Esophagus muscularis mucosa (tissue), 4 donors: Measurements from ENCODE around the gene GPC5. TPM values are rescaled to one million over a fixed set of nuclear protein-coding genes. Genes with fewer than 3 reads are reported as not detected.

Experiments
- DNase-seq: peaks from one replicate; pipeline ENCODE4 v3.0.0-alpha.2; 2017; ENCODE audit errors: extremely low spot score
- H3K27ac ChIP-seq, 4 donors: fragments of 200-600 bp; sonication (generic); replicated peaks in 1 of 4; 1 replicate in 3 of 4; 2 replicates in 1 of 4; pipeline ENCODE4 v1.5.1; 2016 to 2019; ENCODE audit warnings: mild to moderate bottlenecking in 1 of 4
- H3K27me3 ChIP-seq, 4 donors: fragments of 200-600 bp; sonication (generic); one replicate each; pipeline versions ENCODE4 v1.5.1 to v1.6.0; 2016 to 2019
- H3K36me3 ChIP-seq, 4 donors: fragments of 200-600 bp; sonication (generic); one replicate each; pipeline ENCODE4 v1.5.1; 2016 to 2019
- H3K4me1 ChIP-seq, 4 donors: fragments of 200-600 bp; sonication (generic); one replicate each; pipeline ENCODE4 v1.5.1; 2016 to 2019
- H3K4me3 ChIP-seq, 4 donors: fragments of 200-600 bp; sonication (generic); 1 replicate in 2 of 4; 2 replicates in 2 of 4; pipeline ENCODE4 v1.5.1; 2016 to 2019; ENCODE audit warnings: mild to moderate bottlenecking in 4 of 4, moderate library complexity in 1 of 4
- H3K9me3 ChIP-seq, 4 donors: fragments of 200-600 bp; sonication (generic); 1 replicate in 3 of 4; 2 replicates in 1 of 4; pipeline ENCODE4 v1.5.1; 2016 to 2019
- CTCF ChIP-seq, 3 experiments: fragments of 200-600 bp in 2 of 3; fragments of 450-650 bp in 1 of 3; sonication (generic) in 2 of 3; IDR thresholded peaks; one replicate each; pipeline ENCODE4 v1.5.1; 2017 to 2019; ENCODE audit warnings: antibody characterized with exemption in 3 of 3, mild to moderate bottlenecking in 2 of 3, moderate library complexity in 1 of 3
- EP300 ChIP-seq: sonication (generic); formaldehyde crosslinking; IDR thresholded peaks from one replicate; pipeline ENCODE4 v1.6.1; 2017; ENCODE audit warnings: antibody characterized with exemption
- POLR2A ChIP-seq: fragments of 450-650 bp; IDR thresholded peaks from one replicate; pipeline ENCODE4 v1.6.1; 2017; ENCODE audit warnings: antibody characterized with exemption, moderate library complexity, mild to moderate bottlenecking, low read depth
- POLR2AphosphoS5 ChIP-seq, 2 donors: sonication (generic); formaldehyde crosslinking; IDR thresholded peaks; one replicate each; pipeline ENCODE4 v1.6.1; 2017; ENCODE audit warnings: antibody characterized with exemption in 2 of 2
- WGBS: methylation state at CpG from one replicate; pipeline ENCODE4 v1.1.5; 2018; 5-methylcytosine and 5-hydroxymethylcytosine counted together
- intact Hi-C: fragments of 100-400 bp; cut with DNase I; formaldehyde crosslinking; loops from one replicate; pipeline ENCODE4 v1.15.1; 2023
- total RNA-seq, 4 donors: library from RNA; depleted of rRNA; stranded (reverse); fragments of >200 nt; gene quantifications; one replicate each; pipeline versions ENCODE4 v1.1.0 to v1.2.1, GENCODE V29; 2016

GPC5 gene
- total RNA-seq, 4 donors from 2014 or later, result 0.13 to 0.42 (median 0.33) TPM; not detected in 1

GRCh38 chr13:92017737-92018136 is 619.3 kb downstream of the GPC5 start:
- no peak overlapping the region for H3K27ac ChIP-seq
- no peak for DNase-seq
- TF ChIP-seq POLR2A, result no peak
- no peak for TF ChIP-seq POLR2AphosphoS5 (IDR thresholded peaks at IDR 0.05)
- TF ChIP-seq EP300, result no peak
- no peak for TF ChIP-seq CTCF (IDR thresholded peaks at IDR 0.05)
- H3K27me3 ChIP-seq, result no peaks in the 10 kb centered on the region
- no peaks in the 10 kb centered on the region for H3K36me3 ChIP-seq
- peaks cover 0 to 4% (median 0%) of the 10 kb centered on the region in 4 donors for H3K9me3 ChIP-seq
- whole genome bisulfite sequencing, result 91% methylated on average over 13 of the region's 13 CpGs
- no peaks in the 10 kb centered on the region for H3K4me1 ChIP-seq
- no peak overlapping the region for H3K4me3 ChIP-seq
- intact Hi-C loops, result no loop called here

GRCh38 chr13:92028695-92029094 is 630.3 kb downstream of the GPC5 start:
- TF ChIP-seq EP300, result no peak
- TF ChIP-seq POLR2AphosphoS5 (IDR thresholded peaks at IDR 0.05), result no peak
- TF ChIP-seq POLR2A, result no peak
- no peak for TF ChIP-seq CTCF (IDR thresholded peaks at IDR 0.05)
- Histone ChIP-seq H3K4me1 (no peaks in the 10 kb centered on the region), H3K36me3 (no peaks in the 10 kb centered on the region), H3K9me3 (no peaks in the 10 kb centered on the region), H3K27me3 (no peaks in the 10 kb centered on the region), H3K4me3 (no peak overlapping the region), H3K27ac (no peak overlapping the region)
- no peak for DNase-seq
- intact Hi-C loops, result no loop called here

GRCh38 chr13:92029641-92030040 is 631.2 kb downstream of the GPC5 start:
- WGBS, result 87% methylated on average over 4 of the region's 4 CpGs
- H3K9me3 ChIP-seq, result no peaks in the 10 kb centered on the region
- no peak overlapping the region for H3K4me3 ChIP-seq
- no peak for DNase-seq
- intact Hi-C loops, result no loop called here
- no peaks in the 10 kb centered on the region for H3K4me1 ChIP-seq
- H3K27ac ChIP-seq, result no peak overlapping the region
- no peaks in the 10 kb centered on the region for H3K27me3 ChIP-seq
- no peak for TF ChIP-seq POLR2A
- TF ChIP-seq CTCF (IDR thresholded peaks at IDR 0.05), result no peak
- TF ChIP-seq POLR2AphosphoS5 (IDR thresholded peaks at IDR 0.05), result no peak
- TF ChIP-seq EP300, result no peak
- H3K36me3 ChIP-seq, result no peaks in the 10 kb centered on the region

- 81% methylated on average over 2 of the region's 2 CpGs for WGBS
- Histone ChIP-seq H3K4me1 (no peaks in the 10 kb centered on the region), H3K9me3 (no peaks in the 10 kb centered on the region), H3K27ac (no peak overlapping the region), H3K27me3 (no peaks in the 10 kb centered on the region), H3K36me3 (no peaks in the 10 kb centered on the region), H3K4me3 (no peak overlapping the region)
- TF ChIP-seq POLR2A (no peak), EP300 (no peak), POLR2AphosphoS5 (IDR thresholded peaks at IDR 0.05) (no peak), CTCF (IDR thresholded peaks at IDR 0.05) (no peak)
- DNase-seq, result no peak
- intact Hi-C loops, result no loop called here
Measured at GRCh38 chr13:92038905-92039304, 640.5 kb downstream of the GPC5 start.

GRCh38 chr13:92042522-92042921 is 644.1 kb downstream of the GPC5 start:
- 76% methylated on average over 4 of the region's 4 CpGs for WGBS

More at GRCh38 chr13:92042522-92042921, 644.1 kb downstream of the GPC5 start:
- no peak for DNase-seq
- Histone ChIP-seq H3K4me3 (no peak overlapping the region), H3K36me3 (no peaks in the 10 kb centered on the region), H3K27me3 (no peaks in the 10 kb centered on the region), H3K9me3 (no peaks in the 10 kb centered on the region), H3K27ac (no peak overlapping the region), H3K4me1 (no peaks in the 10 kb centered on the region)
- TF ChIP-seq CTCF (IDR thresholded peaks at IDR 0.05) (no peak), EP300 (no peak), POLR2A (no peak), POLR2AphosphoS5 (IDR thresholded peaks at IDR 0.05) (no peak)
- intact Hi-C loops, result no loop called here
